Stimulated activated CD4-positive, alpha-beta T cell treated with anti-CD3 and anti-CD28 coated beads, Interleukin-15, amount 100 ng/mL, for 24 hours (primary cell): ENCODE data around the gene HIP1R.
"Not testable (repeated sequence)": the region's sequence is repeated elsewhere in the genome, so short reads cannot be mapped to it uniquely, and the experiment has no call there.

Experiments
- DNase-seq: peaks from one replicate; pipeline ENCODE4 v3.0.0-alpha.2; 2020

HIP1R gene

DNA sequence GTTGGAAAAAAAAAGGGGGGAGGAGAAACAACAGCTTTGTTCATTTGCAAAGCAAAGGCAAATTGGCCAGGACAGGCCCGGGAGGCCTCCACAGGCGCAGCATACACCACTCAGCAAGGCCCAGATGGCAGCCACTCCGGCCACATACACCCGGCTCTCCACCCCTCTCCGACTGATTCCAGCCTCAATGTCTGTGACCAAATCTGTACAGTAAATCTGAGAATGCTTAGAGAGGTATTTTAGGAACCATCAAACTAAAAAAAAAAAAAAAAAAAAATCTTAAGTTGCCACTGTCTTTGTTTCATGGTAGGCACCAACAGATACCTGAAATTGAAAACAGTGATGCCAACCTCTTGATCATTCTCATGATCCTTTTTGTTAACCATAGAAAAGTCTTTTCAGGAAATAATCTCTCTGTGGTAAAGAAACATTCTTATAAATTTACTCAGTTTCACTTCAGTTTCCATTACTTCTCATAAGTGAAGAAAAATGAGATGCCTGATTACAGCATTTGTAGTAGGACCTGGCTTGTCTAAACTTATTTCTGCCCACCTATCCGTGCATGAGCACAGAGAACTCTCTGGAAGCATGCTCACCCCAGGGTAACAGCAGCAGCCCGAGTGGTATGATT, 40.4 kb downstream of the HIP1R start:
- DNase-seq = peak; percentile 44

DNA sequence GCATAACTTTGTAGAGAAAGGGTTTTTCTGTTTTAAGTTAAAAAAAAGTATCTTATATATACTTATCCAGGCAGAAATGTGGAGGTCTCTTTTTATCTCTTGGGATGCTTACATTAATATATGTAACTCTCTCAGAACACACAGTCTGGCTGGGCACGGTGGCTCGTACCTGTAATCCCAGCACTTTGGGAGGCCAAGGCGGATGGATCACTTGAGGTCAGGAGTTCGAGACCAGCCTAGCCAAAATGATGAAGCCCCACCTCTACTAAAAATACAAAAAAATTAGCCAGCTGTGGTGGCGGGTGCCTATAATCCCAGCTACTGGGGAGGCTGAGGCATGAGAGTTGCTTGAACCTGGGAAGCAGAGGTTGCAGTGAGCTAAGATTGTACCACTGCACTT, 41.0 kb downstream of the HIP1R start:
- not testable (repeated sequence) for DNase-seq

DNA sequence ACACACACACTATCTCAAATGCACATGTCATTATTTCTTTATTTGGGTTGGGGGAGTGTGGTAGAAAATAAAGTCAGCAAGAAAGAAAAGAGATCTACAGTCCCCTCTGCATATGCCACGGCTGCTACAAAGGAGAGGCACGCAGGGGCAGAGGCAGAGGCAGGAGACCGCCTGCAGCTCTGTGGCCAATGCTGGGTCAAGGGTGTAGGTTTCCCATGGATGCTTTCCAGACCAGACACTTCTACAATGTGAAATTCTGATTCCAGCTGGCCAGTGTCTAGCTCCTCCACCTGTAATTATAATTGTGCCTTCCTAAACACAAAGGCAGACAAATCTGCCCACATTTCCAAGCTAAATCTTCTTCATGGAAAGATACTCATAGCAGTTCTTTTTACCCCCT, 41.5 kb downstream of the HIP1R start:
- DNase-seq = no peak

DNA sequence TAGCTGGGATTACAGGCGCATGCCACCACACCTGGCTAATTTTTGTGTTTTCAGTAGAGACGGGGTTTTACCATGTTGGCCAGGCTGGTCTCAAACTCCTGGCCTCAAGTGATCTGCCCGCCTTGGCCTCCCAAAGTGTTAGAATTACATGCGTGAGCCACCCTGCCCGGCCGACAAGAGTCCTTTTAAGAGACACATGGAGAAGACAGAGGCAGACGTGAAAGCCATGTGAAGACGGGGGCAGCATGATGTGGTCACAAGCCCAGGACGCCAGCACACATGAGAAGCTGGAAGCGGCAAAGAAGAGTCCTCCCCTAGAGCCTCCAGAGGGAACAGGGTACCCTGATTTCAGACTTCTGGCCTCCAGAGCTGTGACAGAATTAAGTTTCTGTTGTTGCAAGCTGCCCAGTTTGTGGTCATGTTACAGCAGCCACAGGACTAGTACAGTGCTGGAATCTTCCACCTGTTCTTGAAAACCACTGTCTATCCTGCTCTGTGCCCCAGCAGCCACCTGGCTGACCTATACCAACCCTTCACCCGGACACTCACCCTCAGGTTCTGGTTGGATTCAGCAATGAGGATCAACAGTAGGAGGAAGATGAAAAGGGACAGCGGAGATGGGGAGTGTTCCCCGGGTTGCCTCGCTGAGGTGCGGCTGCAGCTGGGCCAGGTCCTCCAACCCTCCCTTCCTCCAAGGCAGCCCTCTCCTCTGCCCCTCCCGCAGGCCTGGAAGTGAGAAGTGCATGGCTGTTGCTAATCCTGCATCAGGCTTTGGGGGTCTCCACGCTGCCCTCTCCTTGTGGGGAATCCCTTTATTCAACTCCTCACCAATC, 43.7 kb downstream of the HIP1R start:
- DNase-seq = no peak

DNA sequence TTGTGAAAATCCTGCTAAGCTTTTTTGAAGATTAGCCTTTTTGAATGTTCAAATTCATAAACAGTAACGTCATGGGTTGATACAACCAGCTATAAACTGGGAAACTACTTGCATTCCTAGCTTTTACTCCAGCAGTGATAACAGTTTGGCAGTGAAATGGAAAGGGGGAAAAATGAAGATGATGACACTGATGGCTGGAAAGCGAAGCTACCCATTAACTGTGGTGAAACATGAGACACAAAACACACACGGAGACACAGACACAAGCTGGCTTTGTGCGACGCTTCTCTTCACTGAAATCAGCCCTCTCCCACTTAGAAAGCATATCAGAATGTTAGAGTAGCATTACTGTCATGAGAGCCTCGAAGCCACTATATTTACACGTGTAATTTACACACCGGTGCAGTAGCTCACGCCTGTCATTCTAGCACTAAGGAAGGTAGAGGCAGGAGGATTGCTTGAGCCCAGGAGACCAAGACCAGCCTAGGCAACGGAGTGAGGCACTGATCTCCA, 45.0 kb downstream of the HIP1R start:
- DNase-seq = no peak

DNA sequence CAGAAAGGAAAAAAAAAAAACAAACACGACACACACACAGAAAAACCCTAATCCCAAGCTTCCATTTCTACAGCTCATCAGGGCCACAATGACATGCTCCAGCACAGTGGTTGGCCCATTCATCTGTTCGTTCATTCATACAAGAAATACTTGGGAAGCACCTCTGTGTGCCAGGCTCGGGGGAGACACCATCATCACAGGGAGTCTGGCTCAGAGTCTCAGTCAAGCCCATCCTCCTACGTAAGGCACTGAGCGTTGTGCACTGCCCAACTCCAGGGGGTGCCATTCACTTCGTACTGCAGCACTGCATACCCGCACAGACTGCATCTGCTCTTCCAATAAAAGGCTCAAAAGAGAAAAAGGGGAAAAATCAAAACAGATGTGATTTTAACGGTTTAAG, 45.4 kb downstream of the HIP1R start:
- peak; percentile 42 for DNase-seq

DNA sequence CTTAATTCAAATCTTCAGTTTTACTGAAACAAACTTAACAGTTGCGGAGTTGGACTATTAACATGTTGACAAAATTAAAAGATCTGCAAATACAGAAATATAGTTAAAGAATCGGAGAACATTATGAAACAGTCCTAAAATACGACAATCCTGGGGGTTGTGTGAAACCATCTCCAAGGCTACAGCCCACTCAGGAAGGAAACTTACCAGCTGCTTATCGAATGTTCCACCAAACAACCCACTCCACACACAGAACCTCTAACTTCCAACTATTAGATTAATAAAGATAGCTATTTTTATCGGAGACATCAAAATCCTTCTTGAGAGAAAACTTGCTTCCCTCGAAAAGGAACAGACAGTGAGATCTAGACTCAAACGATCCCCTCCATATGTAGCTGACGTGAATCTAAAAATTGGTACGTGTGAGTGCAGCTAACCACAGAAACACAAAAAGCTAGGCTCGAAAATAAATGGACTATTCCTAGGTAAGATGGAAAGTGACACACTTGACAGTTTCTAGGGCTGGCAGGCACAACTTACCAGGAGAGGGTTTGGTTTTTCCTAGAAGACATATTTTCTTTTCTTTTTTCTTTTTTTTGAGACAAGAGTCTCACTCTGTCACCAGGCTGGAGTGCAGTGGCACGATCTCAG, 47.8 kb downstream of the HIP1R start:
- DNase-seq = no peak

DNA sequence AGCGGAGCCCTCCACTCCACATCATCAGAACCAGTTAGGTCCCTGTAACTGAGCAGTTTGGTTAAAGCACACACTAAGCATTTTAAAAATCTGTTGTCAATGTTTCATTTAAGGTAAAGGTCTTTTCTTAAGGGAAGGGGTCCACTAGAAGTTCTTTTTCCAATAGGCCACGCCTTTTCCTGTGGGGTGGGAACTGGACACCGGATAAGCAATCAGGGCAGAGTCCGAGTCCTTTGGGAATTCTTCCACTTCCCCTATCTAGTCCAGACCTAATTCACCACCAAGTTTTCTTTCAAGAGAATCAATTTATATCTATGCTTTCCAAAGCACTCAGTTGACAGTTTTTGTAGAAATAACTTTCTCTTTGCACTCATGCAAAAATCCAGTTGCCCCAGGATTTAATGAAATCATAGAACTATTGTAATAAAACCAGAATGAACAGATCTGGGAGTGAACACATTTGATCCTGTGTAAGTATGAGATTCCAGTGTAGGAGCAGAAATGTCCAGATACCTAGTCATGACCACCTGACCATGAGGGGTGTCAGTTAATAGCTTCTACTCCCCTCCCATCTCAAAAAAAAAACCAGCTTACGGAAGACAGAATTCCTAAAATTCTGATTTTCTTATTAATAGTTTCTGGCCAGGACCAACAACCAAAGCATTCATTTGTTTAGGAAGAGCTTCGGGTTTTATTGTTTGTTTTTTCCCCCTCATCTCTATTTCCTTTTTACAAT, 49.0 kb downstream of the HIP1R start:
- no peak for DNase-seq

DNA sequence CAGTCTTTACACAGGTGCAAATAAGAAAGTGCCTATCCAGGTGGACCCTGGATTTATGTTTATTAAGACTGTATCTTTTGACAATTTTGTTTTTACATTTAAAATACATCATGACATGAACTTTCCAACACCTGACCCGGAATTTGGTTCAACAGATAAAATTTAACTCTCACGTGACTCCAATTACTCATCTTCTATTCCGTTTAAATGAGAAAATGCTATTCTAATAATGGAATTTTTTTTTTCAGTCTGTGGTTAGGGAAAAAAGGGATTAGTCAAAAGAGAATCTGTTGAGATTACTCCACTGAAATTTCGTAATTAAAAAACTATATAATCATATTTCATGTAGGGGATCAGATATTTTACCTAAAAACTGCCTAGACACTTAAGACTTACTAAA, 49.6 kb downstream of the HIP1R start:
- no peak for DNase-seq

DNA sequence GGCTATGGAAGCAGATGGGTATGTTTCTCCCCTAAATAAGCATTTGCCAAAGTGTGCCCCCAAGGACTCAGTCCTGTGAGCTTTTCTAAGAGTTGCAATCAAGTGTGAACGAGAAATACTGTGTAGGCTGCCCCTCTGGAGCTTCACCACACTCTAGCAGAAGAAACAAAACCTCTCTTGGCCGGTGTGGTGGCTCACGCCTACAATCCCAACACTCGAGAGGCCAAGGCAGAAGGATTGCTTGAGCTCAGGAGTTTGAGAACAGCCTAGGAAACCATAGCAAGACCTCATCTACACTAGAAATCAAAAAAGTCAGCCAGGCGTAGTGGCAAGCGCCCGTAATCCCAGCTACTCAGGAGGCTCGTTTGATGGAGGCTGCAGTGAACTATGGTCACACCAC, 50.9 kb downstream of the HIP1R start:
- DNase-seq = no peak

DNA sequence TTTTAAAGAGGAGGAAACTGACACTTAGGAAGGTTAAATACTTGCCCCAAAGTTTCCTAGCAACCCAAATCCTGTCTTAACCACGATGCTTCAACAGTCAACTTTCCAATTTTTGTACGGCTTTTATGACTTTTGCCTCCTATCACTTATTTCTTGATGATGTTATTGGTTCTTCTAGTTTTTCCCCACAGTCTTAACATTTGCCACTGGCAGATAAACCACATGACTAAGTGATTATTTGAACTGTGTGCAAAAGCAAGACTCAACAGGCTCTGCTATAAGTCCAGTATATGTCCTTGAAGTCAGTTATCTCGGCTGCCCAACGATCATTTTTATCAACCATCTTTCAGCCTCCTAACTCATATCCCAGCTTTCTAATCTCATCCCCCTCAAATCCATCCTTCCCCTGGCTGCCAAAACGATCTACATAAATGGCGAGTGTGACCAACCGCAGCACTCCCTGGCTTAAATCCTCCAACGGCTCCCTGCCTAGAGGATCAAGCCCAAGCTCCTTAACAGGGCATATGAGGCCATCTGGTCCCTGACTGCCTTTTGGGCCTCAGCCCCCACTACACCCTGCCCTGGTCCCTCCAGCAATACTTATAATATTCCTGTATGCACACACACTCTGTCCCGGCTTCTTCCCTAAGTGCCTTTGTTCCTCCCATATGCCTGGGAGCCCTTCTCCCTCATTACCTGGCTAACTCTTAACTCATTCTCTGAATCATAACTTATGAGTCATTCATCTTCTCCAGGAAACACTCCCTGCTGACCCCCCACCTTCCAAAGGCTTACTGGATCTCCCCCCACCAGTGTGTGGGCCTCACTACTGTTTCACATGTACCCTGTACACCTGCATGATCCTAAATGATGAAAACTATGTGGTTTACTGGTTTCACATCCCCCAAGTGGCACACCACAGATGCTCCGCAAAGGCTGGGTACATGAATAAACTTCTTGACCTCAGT, 51.9 kb downstream of the HIP1R start:
- DNase-seq = peak; percentile 66

DNA sequence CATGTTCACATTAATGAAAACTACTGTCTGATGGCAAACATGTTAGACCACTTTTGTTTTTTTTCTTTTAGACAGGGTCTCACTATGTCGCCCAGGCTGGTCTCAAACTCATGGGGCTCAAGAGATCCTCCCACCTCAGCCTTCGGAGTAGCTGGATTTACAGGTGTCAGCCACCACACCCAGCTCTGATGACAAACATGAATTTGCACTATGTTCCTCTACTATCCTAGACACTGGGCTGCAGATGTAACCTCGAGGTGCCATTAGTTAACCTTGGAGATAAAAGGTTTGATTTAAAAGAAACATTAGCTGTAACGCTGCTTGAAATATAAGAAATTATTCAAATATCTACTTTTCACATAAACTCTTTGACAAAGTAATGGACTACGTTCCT, 52.6 kb downstream of the HIP1R start:
- DNase-seq = no peak

DNA sequence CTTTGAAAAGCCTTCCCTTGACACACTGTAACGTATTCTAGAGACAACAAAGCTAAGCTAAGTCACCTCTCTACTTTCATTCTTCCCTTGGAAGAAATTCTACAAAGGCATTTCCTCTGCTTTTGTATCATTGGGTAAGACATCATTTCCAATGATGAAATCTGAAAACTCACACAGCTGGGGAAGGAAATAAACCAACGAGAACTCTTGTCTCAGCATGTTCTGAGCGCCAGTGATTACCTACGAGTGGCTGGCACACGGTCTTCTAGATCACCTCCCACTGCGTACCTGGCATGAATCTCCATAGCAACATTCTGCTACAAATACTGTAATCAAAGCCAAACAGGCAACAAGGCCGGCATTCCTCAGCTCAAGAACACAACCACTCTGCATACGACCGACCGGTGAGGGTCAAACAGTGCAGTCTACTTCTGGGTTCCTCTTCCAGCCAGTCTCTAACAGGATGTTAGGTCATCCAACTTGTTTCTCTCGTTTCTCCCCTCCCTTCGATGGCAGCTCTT, 53.0 kb downstream of the HIP1R start:
- DNase-seq = peak; percentile 40

DNA sequence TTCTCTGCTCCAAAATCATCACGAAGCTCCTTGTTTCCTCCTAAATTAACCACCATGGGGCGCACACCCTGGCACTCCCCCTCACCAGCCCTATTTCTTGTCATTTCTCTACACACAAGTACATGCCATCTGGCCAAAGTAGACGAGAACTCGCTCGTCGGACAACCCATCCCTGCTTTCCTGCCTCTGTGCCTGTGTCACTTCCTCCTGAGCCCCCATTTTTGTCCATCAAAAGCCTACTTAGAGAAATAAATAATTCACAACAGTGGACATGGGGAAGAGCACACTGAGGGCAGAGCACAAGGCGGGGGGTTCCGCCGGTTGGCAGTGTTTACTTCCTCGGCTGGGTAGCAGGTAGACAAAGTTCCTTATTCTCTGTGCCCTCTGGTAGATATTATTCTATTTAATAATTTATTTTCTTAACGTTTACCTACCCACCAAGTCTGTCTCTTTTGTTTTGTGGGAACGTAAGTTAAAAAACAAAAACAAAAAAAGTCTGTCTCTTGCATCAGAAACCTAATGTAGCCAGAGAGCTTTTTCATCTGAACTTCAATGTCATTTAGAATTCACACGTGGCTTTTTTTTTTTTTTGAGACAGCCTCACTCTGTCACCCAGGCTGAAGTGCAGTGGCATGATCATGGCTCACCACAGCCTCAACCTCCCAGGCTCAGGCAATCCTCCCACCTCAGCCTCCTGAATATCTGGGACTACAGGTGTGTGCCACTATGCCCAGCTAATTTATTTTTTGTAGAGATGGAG, 54.7 kb downstream of the HIP1R start:
- no peak for DNase-seq

DNA sequence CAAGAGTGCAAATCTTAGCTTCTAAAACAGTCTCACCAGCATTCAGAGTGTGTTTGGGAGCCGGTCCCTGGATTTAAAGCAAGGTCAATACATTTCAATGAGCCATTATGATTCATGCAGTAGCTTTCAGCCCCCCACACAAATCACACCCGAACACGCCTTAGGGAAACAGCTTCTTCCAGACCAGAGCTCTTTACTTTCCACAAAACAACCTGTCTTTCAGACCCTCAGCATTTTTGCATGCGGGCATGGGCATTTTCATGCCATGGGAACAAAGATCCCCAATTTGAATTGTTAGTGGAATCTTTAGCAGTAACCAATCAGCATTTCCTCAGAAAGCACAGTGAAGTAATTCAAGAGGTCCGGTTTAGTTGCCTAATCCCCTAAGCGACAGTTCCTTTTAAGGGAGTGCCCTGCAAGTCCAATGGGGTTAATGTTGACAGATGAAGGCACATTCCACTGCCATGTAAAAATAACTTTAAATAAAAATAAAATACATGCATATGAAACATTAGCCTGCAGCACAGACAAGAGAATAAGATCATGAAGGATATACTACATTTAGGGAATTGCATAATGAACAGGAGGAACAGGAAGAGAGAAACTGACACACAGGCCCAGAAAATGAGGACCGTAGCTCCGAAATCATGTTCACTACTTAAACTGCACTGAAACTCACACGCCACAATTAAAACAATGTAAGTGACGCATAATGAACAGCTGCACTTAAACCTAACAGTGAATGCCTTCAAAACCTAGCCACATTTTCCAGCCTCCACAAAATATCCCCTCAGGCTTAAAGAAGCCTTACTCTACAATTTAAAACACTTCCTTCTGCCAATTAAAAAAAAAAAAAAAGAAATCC, 56.6 kb downstream of the HIP1R start:
- DNase-seq = no peak

DNA sequence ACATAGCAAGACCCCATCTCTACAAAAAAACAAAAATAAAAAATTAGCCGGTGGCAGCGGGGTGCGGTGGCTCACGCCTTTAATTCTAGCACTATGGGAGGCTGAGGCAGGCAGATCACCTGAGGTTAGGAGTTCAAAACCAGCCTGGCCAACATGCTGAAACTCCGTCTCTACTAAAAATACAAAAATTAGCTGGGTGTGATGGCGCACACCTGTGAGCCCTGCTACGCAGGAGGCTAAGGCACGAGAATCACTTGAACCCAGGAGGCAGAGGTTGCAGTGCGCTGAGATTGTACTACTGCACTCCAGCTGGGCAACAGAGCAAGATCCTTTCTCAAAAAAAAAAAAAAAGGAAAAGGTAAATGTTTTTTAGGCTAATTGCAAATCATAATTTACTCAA, 57.5 kb downstream of the HIP1R start:
- DNase-seq = not testable (repeated sequence)

DNA sequence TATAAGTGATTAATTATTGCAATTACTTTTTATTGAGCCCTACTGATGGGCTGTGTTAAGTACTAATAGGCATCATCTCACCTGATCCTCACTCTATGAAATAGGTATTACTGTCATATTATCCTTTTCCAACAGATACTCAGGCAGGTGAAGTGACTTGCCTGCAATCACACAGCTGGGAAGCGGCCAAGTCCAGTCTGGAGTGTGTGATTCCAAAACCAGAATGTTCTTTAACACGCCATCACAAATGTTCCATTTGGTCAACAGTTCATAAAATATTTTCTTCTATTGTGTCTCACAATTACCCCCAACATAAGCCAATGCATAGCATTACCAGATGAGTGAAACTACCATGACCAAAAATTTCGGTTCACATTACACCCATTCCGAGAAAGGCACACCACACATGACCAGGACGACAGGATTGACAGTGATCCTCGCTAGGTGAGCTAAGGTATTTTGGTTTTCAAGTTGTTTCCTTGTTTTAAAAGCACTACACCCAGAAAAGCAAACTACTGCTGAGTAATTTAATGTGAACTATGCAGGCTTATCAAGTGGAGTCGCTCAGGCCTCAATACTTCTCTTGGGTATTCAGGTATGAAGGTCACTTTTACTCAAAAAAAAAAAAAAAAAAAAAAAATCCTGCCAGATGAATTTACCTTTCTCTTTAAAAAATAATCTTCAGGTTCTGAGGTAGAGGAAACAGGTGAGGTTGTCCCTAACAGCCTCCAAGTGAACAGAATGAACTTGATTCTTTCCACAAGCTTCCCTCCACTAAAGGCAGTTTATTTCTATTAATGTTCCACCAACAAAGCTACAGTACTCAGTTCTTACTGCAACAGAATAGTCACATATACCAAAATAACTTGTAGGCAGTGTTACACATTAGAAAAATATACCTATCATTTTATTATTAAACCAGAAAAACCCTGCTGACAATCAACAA, 58.2 kb downstream of the HIP1R start:
- DNase-seq = no peak
